Measurements from ENCODE around the gene PRR7.
"Not testable (repeated sequence)": the region's sequence is repeated elsewhere in the genome, so short reads cannot be mapped to it uniquely, and the experiment has no call there.

The PRR7 gene, protein sequence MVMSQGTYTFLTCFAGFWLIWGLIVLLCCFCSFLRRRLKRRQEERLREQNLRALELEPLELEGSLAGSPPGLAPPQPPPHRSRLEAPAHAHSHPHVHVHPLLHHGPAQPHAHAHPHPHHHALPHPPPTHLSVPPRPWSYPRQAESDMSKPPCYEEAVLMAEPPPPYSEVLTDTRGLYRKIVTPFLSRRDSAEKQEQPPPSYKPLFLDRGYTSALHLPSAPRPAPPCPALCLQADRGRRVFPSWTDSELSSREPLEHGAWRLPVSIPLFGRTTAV

DNA sequence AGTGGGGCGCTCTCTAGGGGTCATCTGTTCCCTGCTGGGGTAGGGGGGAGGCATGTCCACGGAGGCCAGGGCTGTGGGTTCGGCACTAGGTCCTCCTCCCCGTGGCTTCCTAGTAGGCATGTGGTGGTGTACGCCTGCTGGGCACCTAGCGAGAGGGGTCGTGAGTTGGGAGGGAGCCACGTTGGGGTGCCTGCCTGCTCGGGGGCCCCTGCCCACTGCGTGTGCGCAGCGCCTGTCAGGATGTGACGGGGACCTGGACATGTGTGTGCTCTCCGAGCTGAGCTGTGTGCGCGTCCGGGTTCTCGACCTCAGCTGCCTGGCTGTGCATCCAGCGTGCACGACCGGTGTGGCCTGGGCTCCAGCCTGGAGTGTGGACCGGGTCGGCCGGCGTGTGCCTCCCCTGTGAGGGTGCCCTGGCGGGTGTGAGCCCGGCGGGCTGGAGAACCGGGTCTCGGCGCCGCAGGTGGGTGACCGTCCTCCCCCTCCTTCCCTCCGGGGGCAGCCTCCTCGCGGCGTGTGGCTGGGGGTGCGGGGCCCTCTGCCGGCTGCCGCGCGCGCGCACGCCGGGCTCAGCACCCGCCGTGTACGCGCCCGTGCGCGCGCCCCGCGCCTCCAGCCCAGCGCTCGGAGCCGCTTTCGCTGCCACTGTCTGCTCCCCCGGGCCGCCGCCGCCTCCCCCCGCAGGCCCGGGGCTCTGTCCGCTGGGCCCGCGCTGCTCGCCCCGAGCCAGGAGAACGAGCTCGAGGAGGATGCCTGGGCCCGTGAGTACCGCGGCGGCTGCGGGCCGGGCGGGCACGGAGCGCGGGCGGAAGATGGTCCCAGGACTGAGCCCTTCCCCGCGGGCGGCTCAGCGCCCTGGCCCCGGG lies at the start of gene PRR7:
PRR7 (plus strand) TSS at position 615 of the 866 bp plus-strand sequence. CDS start 8,254 bp downstream, outside the sequence.
- DNase-seq: peak; percentile 69 to 72

DNA sequence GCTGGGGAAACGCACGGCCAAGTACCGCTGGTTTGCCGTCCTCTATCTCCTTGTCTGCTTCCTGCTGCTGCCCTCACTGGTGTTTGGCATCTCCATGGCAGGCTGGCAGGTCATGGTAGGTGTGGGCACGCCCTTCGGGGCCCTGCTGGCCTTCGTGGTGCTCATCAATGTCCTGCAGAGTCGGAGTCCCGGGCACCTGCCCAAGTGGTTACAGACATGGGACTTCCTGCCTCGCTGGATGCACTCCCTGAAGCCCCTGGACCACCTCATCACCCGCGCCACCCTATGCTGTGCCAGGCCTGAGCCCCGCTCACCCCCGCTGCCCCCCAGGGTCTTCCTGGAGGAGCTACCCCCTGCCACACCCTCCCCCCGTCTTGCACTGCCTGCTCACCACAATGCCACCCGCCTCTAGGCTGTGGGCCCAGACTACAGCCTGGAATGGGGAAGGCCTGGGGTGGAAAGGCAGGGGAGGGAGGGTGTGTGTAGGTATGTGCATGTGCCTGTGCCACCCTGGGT lies 48.7 kb upstream of the PRR7 start:
- no peak for DNase-seq

DNA sequence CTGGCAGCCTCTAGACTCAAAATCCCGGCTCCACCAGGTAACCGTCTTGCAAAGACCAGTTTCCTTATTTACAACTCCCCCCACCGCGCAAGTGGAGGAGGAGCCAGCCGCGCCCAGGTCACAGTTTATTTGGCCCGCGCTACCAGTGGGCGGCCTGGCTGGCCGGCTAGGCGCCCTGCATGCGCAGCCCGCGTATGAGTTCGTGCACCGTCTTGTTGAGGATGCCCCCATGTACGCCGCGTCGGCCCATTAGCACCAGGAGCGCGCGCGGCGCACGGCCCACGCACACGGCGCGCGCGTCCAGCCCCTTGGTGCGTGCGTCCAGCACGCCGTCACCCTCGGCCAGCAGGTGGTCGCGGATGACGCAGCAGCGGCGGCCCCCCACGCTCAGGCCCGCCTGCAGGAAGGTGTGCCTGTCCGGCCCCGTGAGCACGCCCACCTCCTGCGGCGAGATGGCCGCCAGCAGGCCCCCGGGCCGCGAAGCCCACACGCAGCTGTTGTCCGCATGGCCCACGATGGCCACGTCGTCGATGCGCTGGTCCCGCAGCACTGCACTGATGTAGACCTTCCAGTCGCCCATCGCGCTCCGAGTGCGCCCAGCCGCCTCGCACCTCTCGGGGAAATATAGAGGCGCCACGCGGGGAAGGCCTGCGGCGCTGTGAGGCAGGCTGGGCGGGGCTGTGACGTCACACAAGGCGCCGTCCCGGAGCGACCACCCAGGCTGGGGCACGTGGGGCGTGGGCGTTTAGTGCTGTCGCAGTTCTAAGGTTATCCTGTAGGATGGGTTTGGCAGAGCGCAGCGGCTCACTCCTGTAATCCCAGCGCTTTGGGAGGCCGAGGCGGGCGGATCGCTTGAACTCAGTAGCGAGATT lies 46.4 kb upstream of the PRR7 start, which contains the start of gene PFN3:
PFN3 (minus strand) TSS at position 665 of the 872 bp plus-strand sequence; CDS start at position 580, 85 bp downstream.
- no peak for DNase-seq

DNA sequence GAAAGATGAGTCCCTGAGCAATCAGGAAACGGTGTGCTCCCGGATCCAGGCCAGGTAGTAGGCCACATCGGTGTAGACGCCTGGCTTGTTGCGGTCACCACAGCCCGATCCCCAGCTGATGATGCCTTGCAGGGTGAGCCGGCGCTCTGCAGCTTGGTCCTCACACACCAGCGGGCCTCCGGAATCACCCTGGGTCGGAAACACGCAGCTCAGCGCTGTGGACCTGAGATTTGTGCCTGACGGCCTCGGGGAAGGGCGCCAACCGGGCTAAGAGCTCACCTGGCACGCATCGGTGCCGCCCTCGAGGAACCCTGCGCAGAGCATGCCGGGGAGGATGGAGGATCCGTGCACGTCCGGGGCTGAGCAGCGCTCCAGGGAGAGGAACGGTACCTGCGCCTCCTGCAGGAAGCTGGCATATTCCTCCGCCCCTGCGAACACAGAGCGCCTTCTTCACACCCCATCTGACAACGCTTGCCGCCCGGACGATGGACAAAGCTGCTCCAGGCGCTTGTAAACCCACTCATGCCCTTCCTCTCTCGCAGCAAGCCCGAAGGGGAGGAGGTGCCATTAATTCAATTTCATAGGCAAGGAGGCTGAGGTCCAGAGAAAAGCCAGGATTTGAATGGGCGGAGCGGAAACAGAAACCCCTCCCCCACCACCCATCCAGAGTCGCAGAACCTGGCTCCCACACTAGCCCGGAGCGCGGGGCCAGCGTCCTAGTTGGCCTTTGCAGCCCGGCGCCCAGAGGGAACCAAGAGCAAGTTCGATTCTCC lies 44.2 kb upstream of the PRR7 start:
- DNase-seq: peak; percentile 70 to 71

- peak; percentile 38 to 51 for DNase-seq
Observed at GRCh38 chr5:177403102-177403791, 43.4 kb upstream of the PRR7 start.

DNA sequence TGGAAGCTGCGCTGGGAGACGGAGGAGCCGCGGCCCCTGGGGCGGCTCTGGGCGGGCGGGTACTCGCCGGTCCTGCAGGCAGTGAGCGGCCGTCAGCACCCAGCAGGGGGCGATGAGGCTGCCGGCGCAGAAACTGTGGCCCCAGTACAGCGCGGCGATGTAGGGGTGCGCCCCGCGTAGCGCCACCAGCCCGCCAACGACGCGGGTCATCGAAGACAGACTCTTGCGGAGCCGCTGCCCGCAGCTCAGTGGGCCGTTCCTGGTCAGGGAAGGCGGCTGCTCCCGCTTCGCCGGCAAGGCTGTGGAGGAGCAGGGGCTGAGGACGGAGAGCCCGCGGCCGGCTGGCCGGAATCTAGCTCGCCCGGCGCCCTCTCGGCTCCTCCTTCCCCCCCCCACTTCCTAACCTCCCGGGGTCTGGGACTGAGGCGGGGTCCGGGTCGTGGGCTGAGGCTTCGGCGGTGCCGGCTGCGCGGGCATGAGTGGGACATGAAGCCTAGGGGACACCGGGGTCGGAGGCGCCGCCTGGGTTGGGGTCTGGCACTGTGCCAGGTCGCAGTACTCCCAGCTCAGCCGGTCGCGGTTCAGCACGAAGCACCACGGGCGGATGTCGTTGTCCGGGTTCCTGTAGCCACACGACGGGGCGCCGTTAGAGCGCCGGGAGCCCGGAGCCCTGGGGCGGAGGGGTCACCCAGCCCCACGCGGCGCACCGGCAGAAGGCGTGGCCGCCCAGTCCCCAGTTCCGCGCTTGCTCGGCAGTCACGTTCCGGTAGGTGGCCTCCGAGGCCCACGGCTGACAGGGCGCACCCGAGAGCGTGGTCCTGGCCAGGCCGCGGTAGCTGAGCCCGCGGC lies 42.6 kb upstream of the PRR7 start:
- DNase-seq: peak; percentile 83 to 87

DNA sequence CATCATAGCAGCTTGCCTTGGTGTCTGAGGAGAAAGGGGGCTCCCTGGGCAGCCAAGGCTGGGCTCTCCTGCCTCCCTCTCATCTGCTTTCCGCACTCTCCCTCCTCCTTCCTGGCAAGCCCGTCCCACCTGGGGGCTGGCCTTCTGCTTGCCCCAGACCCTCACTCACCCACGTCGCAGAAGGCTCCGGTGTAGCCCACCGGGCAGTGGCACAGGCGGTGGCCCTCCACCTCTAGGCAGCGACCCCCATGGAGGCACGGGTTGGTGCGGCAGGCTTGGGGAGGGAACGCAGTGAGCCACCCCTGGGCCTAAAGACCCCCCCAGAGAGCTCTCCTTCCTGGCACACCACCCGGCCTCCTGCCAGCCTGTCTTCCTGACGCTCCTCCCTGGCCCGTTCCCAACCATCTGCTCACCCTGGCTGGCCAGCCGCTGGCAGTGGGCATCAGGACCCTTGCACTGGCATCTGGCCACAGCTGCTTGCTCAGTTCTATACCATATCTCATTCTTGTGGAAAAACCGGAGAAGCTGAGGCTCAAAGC lies 41.9 kb upstream of the PRR7 start:
- DNase-seq: no peak

GRCh38 chr5:177405312-177405711 lies 41.3 kb upstream of the PRR7 start:
- DNase-seq: no peak

- DNase-seq: no peak
Observed at GRCh38 chr5:177405805-177406204, 40.8 kb upstream of the PRR7 start.

GRCh38 chr5:177409043-177409801 lies 37.4 kb upstream of the PRR7 start, which contains the start of gene F12:
TSS of gene F12 (minus strand) at chr5:177409564. CDS start at chr5:177409527, 37 bp downstream.
- no peak for DNase-seq

- DNase-seq: no peak
Observed at GRCh38 chr5:177410575-177410974, 36.0 kb upstream of the PRR7 start.

DNA sequence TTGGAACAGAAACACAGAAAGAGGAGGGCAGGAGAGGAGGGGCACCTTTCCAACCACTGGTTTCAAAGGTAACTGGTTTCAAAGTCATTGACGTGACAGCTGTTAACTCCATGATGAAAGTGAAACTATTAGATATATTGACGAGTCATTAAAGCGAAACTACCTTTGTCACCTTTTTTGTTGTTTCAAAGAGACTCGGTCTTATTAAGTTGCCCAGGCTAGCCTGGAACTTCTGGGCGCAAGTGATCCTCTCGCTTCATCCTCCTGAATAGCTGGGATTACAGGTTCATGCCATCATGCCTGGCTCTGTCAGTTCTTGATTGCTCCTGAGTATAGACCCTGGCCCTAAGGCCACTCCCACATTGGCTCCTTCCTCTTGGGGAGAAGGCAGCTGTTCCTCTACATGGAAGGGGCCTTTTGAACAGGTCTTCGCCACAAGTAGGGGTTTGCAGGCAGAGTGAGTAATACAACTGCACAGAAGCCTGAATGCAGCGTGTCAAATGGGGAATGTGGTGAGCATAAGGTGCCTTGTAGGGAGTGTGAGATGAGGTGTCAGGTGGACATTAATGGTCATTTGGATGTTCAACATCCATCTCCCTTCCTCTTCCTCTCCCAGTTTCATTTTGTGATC lies 33.9 kb upstream of the PRR7 start:
- DNase-seq: no peak

- DNase-seq: no peak
Observed at GRCh38 chr5:177414481-177414880, 32.1 kb upstream of the PRR7 start.

- DNase-seq: not testable (repeated sequence)
Observed at GRCh38 chr5:177417081-177417480, 29.5 kb upstream of the PRR7 start.

DNA sequence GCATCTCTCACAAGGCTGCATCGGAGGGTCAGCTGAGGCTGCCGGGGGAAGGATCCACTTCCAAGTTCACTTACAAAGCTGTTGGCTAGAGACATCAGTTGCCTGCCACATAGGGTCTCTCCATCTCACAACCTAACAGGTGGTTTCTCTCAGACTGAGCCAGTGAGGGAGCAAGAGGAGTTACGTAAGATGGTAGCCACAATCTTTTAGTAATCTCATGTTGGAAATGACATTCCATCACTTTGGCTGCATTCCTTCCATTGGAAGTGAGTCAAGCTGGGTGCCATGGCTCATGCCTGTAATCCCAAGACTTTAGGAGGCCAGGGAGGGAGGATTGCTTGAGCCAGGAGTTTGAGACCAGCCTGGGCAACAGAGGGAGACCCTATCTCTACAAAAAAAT lies 27.6 kb upstream of the PRR7 start:
- no peak for DNase-seq

DNA sequence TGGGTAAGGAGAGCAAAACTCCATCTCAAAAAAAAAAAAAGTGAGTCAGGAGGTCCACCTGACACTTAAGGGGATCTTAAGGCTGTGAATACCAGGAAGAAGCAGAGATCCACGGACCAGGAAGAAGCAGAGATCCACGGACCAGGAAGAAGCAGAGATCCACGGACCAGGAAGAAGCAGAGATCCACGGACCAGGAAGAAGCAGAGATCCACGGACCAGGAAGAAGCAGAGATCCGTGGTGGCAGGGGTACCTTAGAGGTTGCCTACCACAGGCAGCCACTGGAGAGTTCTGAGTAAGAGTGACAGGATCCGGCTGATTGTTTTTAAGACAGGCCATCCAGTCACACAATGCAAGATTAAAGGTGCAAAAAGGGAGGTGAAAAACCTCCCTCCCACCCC lies 26.1 kb upstream of the PRR7 start:
- DNase-seq: not testable (repeated sequence)

GRCh38 chr5:177421062-177421798 lies 25.4 kb upstream of the PRR7 start:
- no peak for DNase-seq

- no peak for DNase-seq
Observed at GRCh38 chr5:177423671-177424070, 22.9 kb upstream of the PRR7 start.

Measured in activated CD4-positive, alpha-beta T cell treated with anti-CD3 and anti-CD28 coated beads for 4 hours (primary cell).